Tibial nerve (tissue), 4 donors: ENCODE measurements around the gene NAT10. TPM values are rescaled to one million over a fixed set of nuclear protein-coding genes. Genes with fewer than 3 reads are reported as not detected.

ENCODE experiments used
- DNase-seq, 2 donors: peaks; one replicate each; pipeline ENCODE4 v3.0.0-alpha.2; 2019; ENCODE audit warnings: low spot score in 2 of 2
- H3K27ac ChIP-seq, 4 donors: fragments of 200-600 bp; sonication (generic) in 3 of 4; one replicate each; pipeline ENCODE4 v1.5.1; 2017 to 2019; ENCODE audit warnings: mild to moderate bottlenecking in 1 of 4
- H3K27me3 ChIP-seq, 2 donors: fragments of 200-600 bp; sonication (generic) in 1 of 2; one replicate each; pipeline versions ENCODE4 v1.5.1 to v1.6.0; 2017 to 2019
- H3K36me3 ChIP-seq, 3 donors: fragments of 200-600 bp; sonication (generic); one replicate each; pipeline ENCODE4 v1.5.1; 2018 to 2019
- H3K4me1 ChIP-seq, 4 donors: fragments of 200-600 bp; sonication (generic) in 3 of 4; one replicate each; pipeline ENCODE4 v1.5.1; 2017 to 2019
- H3K4me3 ChIP-seq, 4 donors: fragments of 200-600 bp; sonication (generic) in 3 of 4; one replicate each; pipeline ENCODE4 v1.5.1; 2017 to 2019; ENCODE audit warnings: mild to moderate bottlenecking in 1 of 4, moderate library complexity in 1 of 4
- H3K9me3 ChIP-seq, 4 donors: fragments of 200-600 bp; sonication (generic) in 3 of 4; one replicate each; pipeline ENCODE4 v1.5.1; 2017 to 2019
- CTCF ChIP-seq, 5 experiments: fragments of 200-600 bp in 3 of 5; fragments of 450-650 bp in 2 of 5; sonication (generic) in 3 of 5; IDR thresholded peaks; one replicate each; pipeline ENCODE4 v1.5.1; 2016 to 2019; ENCODE audit warnings: antibody characterized with exemption in 5 of 5, mild to moderate bottlenecking in 3 of 5, moderate library complexity in 2 of 5
- EP300 ChIP-seq, 2 donors: sonication (generic); formaldehyde crosslinking; IDR thresholded peaks; one replicate each; pipeline ENCODE4 v1.6.1; 2017; ENCODE audit warnings: antibody characterized with exemption in 2 of 2, mild to moderate bottlenecking in 1 of 2
- POLR2A ChIP-seq, 2 donors: fragments of 450-650 bp; IDR thresholded peaks; one replicate each; pipeline ENCODE4 v1.6.1; 2017; ENCODE audit warnings: antibody characterized with exemption in 2 of 2, mild to moderate bottlenecking in 2 of 2, moderate library complexity in 2 of 2
- WGBS, 2 donors: methylation state at CpG; one replicate each; pipeline ENCODE4 v1.1.5; 2018; 5-methylcytosine and 5-hydroxymethylcytosine counted together
- total RNA-seq, 4 donors: library from RNA; depleted of rRNA; stranded (reverse); fragments of >200 nt; gene quantifications; one replicate each; pipeline ENCODE4 v1.1.0, GENCODE V29; 2016

The NAT10 gene
- total RNA-seq, 4 donors from 2014 or later: 34.3 to 41.4 (median 38.7) TPM

DNA sequence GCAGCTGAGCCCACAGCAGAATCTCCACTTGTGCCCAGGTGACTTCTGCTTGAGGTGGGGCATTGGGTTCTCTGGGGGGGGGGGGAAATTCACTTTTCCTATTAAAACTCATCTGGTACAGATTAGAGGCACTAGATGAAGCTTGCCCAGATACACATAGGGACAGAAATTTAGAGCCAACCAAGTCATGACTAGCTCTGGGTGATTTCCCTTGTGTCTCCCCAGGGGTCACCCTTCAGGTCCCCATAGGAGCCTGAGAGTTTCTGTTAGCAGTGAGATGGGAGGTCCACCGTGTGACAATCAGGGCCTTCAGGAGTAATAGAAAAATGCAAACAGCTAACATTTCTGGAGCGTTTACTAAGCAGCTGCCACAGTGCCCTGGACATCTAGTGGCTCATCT, 77.0 kb downstream of the NAT10 start:
- Histone ChIP-seq H3K4me1 (peaks cover 0 to 69% (median 23%) of the 10 kb centered on the region in 4 donors), H3K27ac (no peak overlapping the region), H3K27me3 (no peaks in the 10 kb centered on the region), H3K4me3 (no peak overlapping the region), H3K9me3 (no peaks in the 10 kb centered on the region), H3K36me3 (no peaks in the 10 kb centered on the region)
- DNase-seq: no peak
- WGBS, 2 donors: 95 to 96% methylated on average over 2 of the region's 2 CpGs
- TF ChIP-seq POLR2A (IDR thresholded peaks at IDR 0.05) (no peak), CTCF (IDR thresholded peaks at IDR 0.05) (no peak), EP300 (IDR thresholded peaks at IDR 0.05) (no peak)

DNA sequence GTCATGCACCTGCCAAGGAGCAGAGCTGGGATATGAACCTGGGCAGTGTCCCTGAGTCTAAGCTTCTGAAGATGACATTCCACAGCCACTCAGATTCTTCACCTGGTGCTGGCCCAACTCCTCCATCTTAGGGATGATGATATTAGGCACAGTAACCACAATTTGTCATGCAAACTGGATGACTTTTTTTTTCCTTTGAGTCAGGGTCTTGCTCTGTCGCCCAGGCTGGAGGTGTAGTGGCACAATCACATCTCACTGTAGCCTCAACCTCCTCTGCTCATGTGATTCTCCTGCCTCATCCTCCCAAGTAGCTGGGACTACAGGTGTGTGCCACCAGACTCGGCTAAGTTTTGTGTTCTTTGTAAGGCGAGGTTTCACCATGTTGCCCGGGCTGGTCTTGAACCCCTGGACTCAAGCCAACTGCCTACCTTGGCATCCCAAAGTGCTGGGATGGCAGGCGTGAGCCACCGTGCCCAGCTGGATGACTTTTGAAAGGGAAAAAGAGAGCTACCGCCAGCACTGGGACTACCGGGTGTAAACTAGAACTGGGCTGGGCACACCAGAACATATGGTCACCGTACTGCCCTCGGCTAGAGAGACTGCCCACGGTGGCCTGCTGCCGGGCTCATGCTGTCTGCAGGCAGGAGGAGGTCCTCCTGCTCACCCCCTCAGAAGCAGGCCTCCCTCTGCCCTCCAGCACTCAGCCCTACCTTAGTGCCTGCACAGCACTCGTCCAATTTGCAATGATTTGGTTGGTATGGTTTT, 77.7 kb downstream of the NAT10 start:
- H3K4me3 ChIP-seq: no peak overlapping the region
- peaks cover 0 to 67% (median 23%) of the 10 kb centered on the region in 4 donors for H3K4me1 ChIP-seq
- H3K27me3 ChIP-seq: no peaks in the 10 kb centered on the region
- no peaks in the 10 kb centered on the region for H3K9me3 ChIP-seq
- TF ChIP-seq EP300 (IDR thresholded peaks at IDR 0.05) (no peak), CTCF (IDR thresholded peaks at IDR 0.05) (no peak), POLR2A (IDR thresholded peaks at IDR 0.05) (no peak)
- 90 to 94% methylated on average over 11 to 13 of the region's 13 CpGs for WGBS, 2 donors
- no peak overlapping the region for H3K27ac ChIP-seq
- H3K36me3 ChIP-seq: no peaks in the 10 kb centered on the region
- DNase-seq: no peak

DNA sequence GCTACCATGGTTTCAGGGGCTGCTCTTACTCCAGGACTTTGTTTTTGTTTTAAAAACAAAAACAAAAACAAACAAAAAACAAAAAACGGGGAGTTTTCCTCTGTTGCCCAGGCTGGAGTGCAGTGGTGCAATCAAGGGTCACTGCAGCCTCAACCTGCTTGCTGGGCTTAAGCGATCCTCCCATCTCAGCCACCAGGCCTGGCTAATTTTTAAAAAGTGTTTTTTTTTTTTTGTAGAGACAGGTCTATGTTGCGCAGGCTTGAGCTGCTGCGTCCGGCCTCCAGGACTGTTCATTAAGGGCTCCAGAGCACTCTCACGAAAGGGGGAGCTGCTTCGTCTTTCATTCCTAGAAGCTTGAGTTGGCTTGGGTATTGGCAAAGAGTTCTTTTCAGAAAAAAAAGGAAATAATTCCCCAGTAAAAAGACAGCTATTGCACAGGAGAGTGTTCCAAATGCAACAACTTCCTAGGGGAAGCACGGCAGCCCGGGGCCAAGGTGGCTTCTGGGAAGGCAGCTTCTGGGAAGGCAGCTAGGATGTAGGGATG, 78.5 kb downstream of the NAT10 start:
- Histone ChIP-seq H3K4me1 (peaks cover 0 to 64% (median 24%) of the 10 kb centered on the region in 4 donors), H3K36me3 (no peaks in the 10 kb centered on the region), H3K9me3 (no peaks in the 10 kb centered on the region), H3K27ac (no peak overlapping the region), H3K4me3 (no peak overlapping the region), H3K27me3 (no peaks in the 10 kb centered on the region)
- WGBS, 2 donors: 88 to 91% methylated on average over 9 of the region's 9 CpGs
- DNase-seq: no peak
- TF ChIP-seq CTCF (IDR thresholded peaks at IDR 0.05) (no peak), EP300 (IDR thresholded peaks at IDR 0.05) (no peak), POLR2A (IDR thresholded peaks at IDR 0.05) (no peak)

- Histone ChIP-seq H3K4me3 (no peak overlapping the region), H3K27me3 (no peaks in the 10 kb centered on the region), H3K9me3 (no peaks in the 10 kb centered on the region), H3K27ac (no peak overlapping the region), H3K36me3 (no peaks in the 10 kb centered on the region), H3K4me1 (peaks cover 0 to 57% (median 22%) of the 10 kb centered on the region in 4 donors)
- no peak for DNase-seq
- TF ChIP-seq CTCF (IDR thresholded peaks at IDR 0.05) (no peak), EP300 (IDR thresholded peaks at IDR 0.05) (no peak), POLR2A (IDR thresholded peaks at IDR 0.05) (no peak)
- WGBS, 2 donors: 86 to 94% methylated on average over 14 of the region's 14 CpGs
Measured at GRCh38 chr11:34184505-34185015, 79.1 kb downstream of the NAT10 start.
